ENCODE results near the gene CDC37.

The CDC37 gene

DNA sequence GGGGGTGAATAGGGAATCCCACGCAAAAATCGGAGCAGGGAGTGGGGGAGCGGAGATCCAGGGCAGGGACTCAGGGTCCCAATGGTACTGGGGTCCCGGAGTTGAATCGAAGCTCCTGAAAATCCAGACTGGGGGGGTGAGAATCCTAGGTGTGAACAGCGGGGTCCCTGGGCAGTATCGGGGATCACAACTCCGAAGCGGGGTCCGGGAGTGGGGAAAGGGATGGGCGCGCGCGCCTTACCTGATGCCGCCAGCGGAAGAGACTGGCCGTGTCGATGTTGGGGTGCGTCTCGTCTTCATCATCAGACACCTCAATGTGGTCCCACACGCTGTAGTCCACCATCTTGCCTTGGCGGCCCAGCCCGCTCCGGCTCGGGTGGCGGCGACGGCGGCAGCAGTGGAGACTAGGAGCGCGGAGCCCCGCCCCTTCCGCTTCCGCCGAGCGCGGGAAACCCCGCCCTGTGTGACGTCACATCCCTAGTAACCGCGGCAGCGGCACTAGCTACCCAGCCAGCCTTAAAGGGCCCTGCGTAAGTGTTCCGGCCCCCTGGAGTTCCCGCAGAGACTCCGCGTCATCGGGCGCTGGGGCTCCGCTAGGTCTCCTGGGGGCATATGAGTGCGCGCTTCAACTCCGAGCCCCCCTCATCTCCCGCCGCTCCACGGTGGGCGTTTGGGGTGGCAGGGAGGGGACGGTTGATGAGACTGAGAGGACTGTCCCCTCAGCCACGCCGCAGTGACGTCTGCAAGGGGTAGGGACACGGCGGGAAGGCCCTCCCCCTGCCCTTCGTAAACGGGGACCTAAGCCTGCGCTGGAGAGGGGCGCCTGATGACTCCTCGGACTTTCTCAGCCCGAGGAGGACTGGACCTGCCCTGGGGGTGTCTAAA lies at the start of gene CDC37:
Gene CDC37, minus strand, starts transcription at position 406 of the 885 bp plus-strand sequence. Its CDS starts 63 bp downstream, at position 343.
- Histone ChIP-seq H3K9me3 (ENCODE audit: control insufficient read depth, low read depth, low read length) (no peaks in the 10 kb centered on the region), H3K27ac (ENCODE audit: low read length) (peak within 1 kb of the TSS; percentile 78), H3K27me3 (ENCODE audit: control insufficient read depth, insufficient read depth, low read length) (peaks cover 36% of the 10 kb centered on the region), H3K4me1 (ENCODE audit: control insufficient read depth, low read depth, low read length) (peaks cover 4% of the 10 kb centered on the region), H3K36me3 (ENCODE audit: control insufficient read depth, low read depth, low read length) (peaks cover 3% of the 10 kb centered on the region), H3K4me3 (ENCODE audit: low read length) (peak within 1 kb of the TSS; percentile 88), H3K9ac (ENCODE audit: low read length) (peak within 1 kb of the TSS; percentile 94)

DNA sequence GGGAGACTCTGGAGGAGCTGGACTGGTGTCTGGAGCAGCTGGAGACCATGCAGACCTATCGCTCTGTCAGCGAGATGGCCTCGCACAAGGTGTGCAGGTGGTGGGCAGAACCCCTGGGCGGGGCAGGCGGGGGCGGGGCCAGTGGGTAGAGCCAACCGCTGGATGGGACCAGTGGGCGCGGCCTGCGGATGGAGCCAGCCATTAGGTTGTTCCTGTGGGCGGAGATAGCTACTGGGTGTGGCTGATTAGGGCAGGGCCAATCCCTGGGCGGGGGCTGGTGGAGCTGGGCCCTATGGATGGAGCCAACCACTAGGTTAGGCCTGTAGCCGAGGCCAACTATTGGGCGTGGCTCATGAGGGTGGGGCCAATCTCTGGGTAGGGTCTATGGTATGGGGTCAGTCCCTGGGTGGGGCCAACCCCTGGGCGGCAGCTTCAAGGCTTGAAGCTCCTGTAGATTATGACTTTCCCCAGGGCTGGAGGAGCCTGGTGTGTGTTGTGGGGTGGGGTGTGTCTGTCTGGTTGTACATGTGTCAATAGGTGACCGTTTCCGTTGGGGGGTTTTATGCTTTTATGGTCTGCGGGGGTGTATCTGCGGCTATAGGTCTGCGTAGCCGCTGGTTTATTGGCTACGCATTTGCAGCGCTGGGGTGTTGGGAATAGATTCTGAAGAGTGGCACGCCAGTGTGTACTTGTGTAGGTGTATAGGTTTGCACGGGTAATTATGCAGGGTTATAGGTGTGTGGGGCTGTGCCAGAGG lies 47.7 kb upstream of the CDC37 start:
- no peaks in the 10 kb centered on the region for H3K9me3 ChIP-seq (ENCODE audit: control insufficient read depth, low read depth, low read length)
- H3K4me1 ChIP-seq (ENCODE audit: control insufficient read depth, low read depth, low read length), result peaks cover 11% of the 10 kb centered on the region
- no peaks in the 10 kb centered on the region for H3K36me3 ChIP-seq (ENCODE audit: control insufficient read depth, low read depth, low read length)
- no peaks in the 10 kb centered on the region for H3K27me3 ChIP-seq (ENCODE audit: control insufficient read depth, insufficient read depth, low read length)
- H3K4me3 ChIP-seq (ENCODE audit: low read length), result no peak overlapping the region
- no peak overlapping the region for H3K9ac ChIP-seq (ENCODE audit: low read length)
- no peak overlapping the region for H3K27ac ChIP-seq (ENCODE audit: low read length)

DNA sequence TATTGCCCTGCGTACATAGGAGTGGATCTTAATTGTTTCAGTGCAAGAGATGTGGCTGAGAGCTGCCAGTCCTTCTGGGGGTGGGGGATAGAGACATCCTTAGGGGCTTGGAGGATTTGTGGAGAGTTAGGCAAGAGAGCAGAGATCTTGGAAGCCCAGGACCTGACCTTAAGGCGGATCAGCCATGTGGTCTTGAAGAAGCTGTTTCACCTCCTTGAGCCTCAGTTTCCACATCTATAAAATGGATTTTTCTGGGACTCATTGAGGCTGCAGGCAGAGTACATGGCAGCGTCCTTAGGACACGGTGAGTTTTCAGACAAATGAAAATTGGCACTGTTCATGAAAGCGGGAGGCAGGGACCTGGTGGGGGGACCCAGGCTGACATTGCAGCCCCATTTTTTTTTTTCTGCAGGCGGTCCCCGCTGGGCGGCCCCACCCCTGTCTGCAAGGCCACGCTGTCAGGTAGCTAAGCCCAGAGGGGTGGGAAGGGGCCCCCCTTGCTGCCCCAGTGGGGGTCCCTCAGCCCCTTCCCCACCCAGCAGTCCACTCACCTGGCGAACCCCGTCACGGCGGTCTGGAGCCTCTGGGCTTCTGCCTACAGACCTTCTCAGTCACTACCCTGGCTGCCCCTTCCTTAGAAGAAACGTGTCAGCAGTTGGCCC lies 47.0 kb upstream of the CDC37 start:
- Histone ChIP-seq H3K9me3 (ENCODE audit: control insufficient read depth, low read depth, low read length) (no peaks in the 10 kb centered on the region), H3K27me3 (ENCODE audit: control insufficient read depth, insufficient read depth, low read length) (no peaks in the 10 kb centered on the region), H3K27ac (ENCODE audit: low read length) (no peak overlapping the region), H3K4me3 (ENCODE audit: low read length) (no peak overlapping the region), H3K36me3 (ENCODE audit: control insufficient read depth, low read depth, low read length) (no peaks in the 10 kb centered on the region), H3K9ac (ENCODE audit: low read length) (no peak overlapping the region), H3K4me1 (ENCODE audit: control insufficient read depth, low read depth, low read length) (peaks cover 11% of the 10 kb centered on the region)

DNA sequence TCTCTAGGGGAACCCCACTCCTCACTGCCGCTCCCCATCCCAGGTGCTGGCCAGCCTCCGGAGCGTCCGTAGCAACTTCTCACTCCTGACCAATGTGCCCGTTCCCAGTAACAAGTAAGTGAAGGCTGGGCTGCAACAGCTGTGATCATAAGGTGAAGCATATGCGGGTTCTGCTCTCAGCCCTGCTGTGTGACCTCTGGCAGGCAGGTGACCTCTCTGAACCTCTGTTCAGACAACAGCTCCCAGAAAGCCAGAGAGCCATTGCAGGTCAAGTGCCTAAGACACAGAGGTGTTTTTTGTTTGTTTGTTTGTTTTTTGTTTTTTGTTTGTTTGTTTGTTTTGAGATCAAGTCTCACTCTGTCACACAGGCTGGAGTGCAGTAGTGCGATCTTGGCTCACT lies 45.7 kb upstream of the CDC37 start:
- H3K9me3 ChIP-seq (ENCODE audit: control insufficient read depth, low read depth, low read length), result no peaks in the 10 kb centered on the region
- H3K9ac ChIP-seq (ENCODE audit: low read length), result no peak overlapping the region
- H3K4me1 ChIP-seq (ENCODE audit: control insufficient read depth, low read depth, low read length), result peaks cover 3% of the 10 kb centered on the region
- no peak overlapping the region for H3K4me3 ChIP-seq (ENCODE audit: low read length)
- no peaks in the 10 kb centered on the region for H3K36me3 ChIP-seq (ENCODE audit: control insufficient read depth, low read depth, low read length)
- no peaks in the 10 kb centered on the region for H3K27me3 ChIP-seq (ENCODE audit: control insufficient read depth, insufficient read depth, low read length)
- H3K27ac ChIP-seq (ENCODE audit: low read length), result no peak overlapping the region

DNA sequence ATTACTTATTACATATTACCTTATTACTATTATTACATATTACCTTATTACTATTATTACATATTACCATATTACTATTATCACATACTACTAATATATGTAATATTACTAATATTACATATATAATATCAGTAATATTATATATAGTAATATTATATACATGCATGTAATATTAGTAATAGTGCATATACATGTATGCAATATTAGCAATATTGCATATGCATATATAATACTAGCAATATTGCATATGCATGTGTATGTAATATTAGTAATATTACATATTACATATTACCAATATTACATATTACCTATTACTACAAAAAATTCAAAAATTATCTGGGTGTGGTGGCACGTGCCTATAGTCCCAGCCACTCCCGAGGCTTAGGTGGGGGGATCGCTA lies 39.4 kb upstream of the CDC37 start:
- Histone ChIP-seq H3K9me3 (ENCODE audit: control insufficient read depth, low read depth, low read length) (no peaks in the 10 kb centered on the region), H3K27me3 (ENCODE audit: control insufficient read depth, insufficient read depth, low read length) (no peaks in the 10 kb centered on the region), H3K4me3 (ENCODE audit: low read length) (no peak overlapping the region), H3K9ac (ENCODE audit: low read length) (no peak overlapping the region), H3K36me3 (ENCODE audit: control insufficient read depth, low read depth, low read length) (no peaks in the 10 kb centered on the region), H3K27ac (ENCODE audit: low read length) (no peak overlapping the region), H3K4me1 (ENCODE audit: control insufficient read depth, low read depth, low read length) (no peaks in the 10 kb centered on the region)

DNA sequence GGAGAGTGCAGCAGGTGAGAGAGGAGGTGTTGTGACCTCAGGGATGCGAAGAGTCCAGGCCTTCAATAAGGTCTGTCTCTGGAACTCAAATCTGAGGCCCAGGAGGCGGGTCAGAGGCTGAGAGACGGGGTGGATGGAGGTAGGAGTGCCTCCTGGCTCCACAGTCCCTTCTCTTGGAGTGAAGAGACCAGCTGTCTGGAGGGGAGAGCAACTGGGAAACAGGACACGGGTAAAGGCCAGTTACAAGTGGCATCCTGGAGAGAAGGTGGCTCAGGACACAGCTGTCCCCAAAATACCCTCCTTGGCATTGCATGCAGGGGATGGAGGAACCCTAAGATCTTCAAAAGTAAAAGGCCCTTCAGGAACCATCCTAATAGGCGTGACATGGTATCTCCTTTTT lies 36.2 kb upstream of the CDC37 start:
- Histone ChIP-seq H3K4me1 (ENCODE audit: control insufficient read depth, low read depth, low read length) (no peaks in the 10 kb centered on the region), H3K27me3 (ENCODE audit: control insufficient read depth, insufficient read depth, low read length) (no peaks in the 10 kb centered on the region), H3K27ac (ENCODE audit: low read length) (no peak overlapping the region), H3K4me3 (ENCODE audit: low read length) (no peak overlapping the region), H3K9me3 (ENCODE audit: control insufficient read depth, low read depth, low read length) (no peaks in the 10 kb centered on the region), H3K9ac (ENCODE audit: low read length) (no peak overlapping the region), H3K36me3 (ENCODE audit: control insufficient read depth, low read depth, low read length) (no peaks in the 10 kb centered on the region)

DNA sequence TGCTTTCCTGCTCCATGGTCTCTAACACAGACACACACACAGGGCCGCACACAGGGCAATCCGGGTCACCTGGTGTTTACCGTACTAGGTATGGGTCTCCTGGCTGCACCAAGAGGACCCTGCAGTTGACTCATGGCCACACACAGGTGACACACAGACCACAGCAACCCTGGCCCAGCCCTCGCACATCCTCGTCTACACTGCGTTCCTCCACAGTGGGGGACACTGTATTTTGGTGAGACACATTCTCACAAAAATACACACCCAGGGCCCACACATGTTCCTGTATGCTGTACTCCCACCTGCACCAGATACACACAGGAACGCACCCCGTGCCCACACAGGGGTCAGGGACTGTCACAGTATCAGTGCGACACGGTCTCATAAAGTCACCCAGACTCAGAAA lies 29.8 kb upstream of the CDC37 start:
- peaks cover 4% of the 10 kb centered on the region for H3K4me1 ChIP-seq (ENCODE audit: control insufficient read depth, low read depth, low read length)
- H3K9ac ChIP-seq (ENCODE audit: low read length), result no peak overlapping the region
- no peaks in the 10 kb centered on the region for H3K36me3 ChIP-seq (ENCODE audit: control insufficient read depth, low read depth, low read length)
- no peak overlapping the region for H3K27ac ChIP-seq (ENCODE audit: low read length)
- no peak overlapping the region for H3K4me3 ChIP-seq (ENCODE audit: low read length)
- no peaks in the 10 kb centered on the region for H3K9me3 ChIP-seq (ENCODE audit: control insufficient read depth, low read depth, low read length)
- peaks cover 55% of the 10 kb centered on the region for H3K27me3 ChIP-seq (ENCODE audit: control insufficient read depth, insufficient read depth, low read length)

DNA sequence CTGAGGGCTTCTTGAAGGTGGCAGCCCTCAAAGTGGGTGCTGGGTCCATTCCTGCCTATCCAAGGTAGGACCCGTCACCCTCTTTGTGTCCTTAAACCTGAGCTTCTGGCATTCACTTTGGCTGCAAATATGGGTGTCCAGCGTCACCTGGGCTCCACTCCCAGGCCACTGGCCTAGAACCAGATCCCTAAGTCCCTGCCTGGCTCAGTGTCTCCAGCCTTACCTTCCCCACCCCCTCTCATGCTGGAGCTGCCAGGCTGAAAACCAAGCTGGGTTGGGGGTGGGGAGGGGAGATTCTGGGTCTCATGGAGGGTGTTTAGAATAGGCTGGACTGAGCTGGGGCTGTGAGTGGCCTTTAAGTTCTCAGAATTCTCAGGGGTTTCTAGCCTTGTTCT lies 29.4 kb upstream of the CDC37 start:
- Histone ChIP-seq H3K27ac (ENCODE audit: low read length) (no peak overlapping the region), H3K4me1 (ENCODE audit: control insufficient read depth, low read depth, low read length) (peaks cover 4% of the 10 kb centered on the region), H3K9ac (ENCODE audit: low read length) (no peak overlapping the region), H3K9me3 (ENCODE audit: control insufficient read depth, low read depth, low read length) (no peaks in the 10 kb centered on the region), H3K4me3 (ENCODE audit: low read length) (no peak overlapping the region), H3K36me3 (ENCODE audit: control insufficient read depth, low read depth, low read length) (no peaks in the 10 kb centered on the region), H3K27me3 (ENCODE audit: control insufficient read depth, insufficient read depth, low read length) (peaks cover 59% of the 10 kb centered on the region)

DNA sequence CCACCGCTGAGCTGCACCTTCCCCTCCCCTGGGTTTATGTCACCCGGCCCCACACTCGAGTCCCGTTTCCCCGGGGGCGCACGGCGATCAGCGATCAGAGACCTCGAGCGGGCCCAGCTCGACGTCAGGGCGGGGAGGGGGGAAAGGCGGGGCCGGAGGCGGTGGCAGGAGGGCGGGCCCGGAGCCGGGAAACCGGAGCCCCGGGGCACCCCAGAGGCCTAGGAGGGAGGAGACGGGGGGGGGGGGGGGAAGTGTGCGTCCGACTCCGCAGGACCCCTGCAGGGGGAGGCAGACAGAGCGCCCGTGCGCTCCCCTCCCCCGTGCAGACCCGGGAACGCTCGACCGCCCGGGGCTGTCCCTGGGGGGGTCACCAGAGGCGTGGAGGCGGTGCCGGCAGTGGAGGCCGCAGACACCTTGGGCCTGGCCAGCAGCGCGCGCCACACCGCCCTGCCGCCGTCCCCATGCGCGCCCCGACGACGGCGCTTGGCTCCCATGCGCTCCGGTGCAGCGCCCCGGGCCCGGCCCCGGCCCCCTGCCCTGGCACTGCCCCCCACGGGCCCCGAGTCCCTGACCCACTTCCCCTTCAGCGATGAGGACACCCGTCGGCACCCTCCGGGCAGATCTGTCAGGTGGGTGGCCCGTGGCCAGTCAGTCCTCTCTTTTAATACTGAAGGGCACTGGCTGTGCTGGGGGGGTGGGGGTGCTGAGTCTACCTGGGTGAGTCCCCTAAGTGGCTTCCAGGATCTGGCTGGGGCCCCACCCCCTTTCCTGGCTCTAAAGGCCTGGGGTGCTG lies 28.8 kb upstream of the CDC37 start:
- Histone ChIP-seq H3K27ac (ENCODE audit: low read length) (no peak overlapping the region), H3K36me3 (ENCODE audit: control insufficient read depth, low read depth, low read length) (no peaks in the 10 kb centered on the region), H3K4me1 (ENCODE audit: control insufficient read depth, low read depth, low read length) (peaks cover 4% of the 10 kb centered on the region), H3K9me3 (ENCODE audit: control insufficient read depth, low read depth, low read length) (no peaks in the 10 kb centered on the region), H3K4me3 (ENCODE audit: low read length) (no peak overlapping the region), H3K9ac (ENCODE audit: low read length) (no peak overlapping the region), H3K27me3 (ENCODE audit: control insufficient read depth, insufficient read depth, low read length) (peaks cover 64% of the 10 kb centered on the region)

DNA sequence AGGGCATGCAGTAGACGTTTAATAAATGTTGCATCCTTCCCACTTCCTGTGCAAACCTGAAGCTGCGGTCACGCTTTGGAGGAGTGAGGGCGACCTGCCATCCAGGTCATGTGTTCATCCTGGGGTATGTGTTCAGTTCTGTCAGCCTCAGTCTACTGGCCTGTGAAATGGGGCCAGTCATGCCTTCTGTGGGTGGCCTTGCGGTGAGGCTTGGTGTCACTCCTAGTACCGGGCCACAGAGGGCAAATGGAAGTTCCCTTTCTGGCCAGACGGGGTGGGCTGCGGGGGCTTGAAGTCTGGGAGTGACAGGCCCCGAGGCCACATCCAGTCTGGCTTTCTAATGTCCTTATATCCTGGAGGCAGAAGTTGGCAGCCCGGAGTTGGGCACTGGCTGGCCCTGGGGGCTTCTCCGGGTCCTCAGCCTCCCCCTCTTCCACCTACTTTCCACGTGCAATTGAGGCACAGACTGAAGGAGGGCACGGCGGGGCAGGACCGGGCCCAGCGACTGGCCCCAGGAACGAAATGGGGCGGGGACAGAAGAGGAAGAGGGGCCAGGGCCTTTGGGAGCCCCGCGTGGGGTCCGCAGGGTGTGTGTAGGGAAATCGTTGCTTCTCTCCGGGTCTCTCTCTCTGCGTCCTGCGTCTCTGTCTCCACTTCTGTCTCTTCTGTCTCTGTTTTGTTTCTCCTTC lies 28.1 kb upstream of the CDC37 start:
- no peaks in the 10 kb centered on the region for H3K9me3 ChIP-seq (ENCODE audit: control insufficient read depth, low read depth, low read length)
- peaks cover 4% of the 10 kb centered on the region for H3K4me1 ChIP-seq (ENCODE audit: control insufficient read depth, low read depth, low read length)
- H3K36me3 ChIP-seq (ENCODE audit: control insufficient read depth, low read depth, low read length), result no peaks in the 10 kb centered on the region
- no peak overlapping the region for H3K27ac ChIP-seq (ENCODE audit: low read length)
- H3K4me3 ChIP-seq (ENCODE audit: low read length), result no peak overlapping the region
- H3K27me3 ChIP-seq (ENCODE audit: control insufficient read depth, insufficient read depth, low read length), result peaks cover 72% of the 10 kb centered on the region
- no peak overlapping the region for H3K9ac ChIP-seq (ENCODE audit: low read length)
